HG03460 (cell line): ENCODE measurements around the gene GLOD4.
"Not testable (repeated sequence)": the region's sequence is repeated elsewhere in the genome, so short reads cannot be mapped to it uniquely, and the experiment has no call there.

ENCODE experiments used
- ATAC-seq: cut with Tn5 transposase; IDR thresholded peaks from one replicate; pipeline ENCODE4 v1.9.1; 2021; ENCODE audit not compliant: unreplicated experiment

GLOD4 gene

DNA sequence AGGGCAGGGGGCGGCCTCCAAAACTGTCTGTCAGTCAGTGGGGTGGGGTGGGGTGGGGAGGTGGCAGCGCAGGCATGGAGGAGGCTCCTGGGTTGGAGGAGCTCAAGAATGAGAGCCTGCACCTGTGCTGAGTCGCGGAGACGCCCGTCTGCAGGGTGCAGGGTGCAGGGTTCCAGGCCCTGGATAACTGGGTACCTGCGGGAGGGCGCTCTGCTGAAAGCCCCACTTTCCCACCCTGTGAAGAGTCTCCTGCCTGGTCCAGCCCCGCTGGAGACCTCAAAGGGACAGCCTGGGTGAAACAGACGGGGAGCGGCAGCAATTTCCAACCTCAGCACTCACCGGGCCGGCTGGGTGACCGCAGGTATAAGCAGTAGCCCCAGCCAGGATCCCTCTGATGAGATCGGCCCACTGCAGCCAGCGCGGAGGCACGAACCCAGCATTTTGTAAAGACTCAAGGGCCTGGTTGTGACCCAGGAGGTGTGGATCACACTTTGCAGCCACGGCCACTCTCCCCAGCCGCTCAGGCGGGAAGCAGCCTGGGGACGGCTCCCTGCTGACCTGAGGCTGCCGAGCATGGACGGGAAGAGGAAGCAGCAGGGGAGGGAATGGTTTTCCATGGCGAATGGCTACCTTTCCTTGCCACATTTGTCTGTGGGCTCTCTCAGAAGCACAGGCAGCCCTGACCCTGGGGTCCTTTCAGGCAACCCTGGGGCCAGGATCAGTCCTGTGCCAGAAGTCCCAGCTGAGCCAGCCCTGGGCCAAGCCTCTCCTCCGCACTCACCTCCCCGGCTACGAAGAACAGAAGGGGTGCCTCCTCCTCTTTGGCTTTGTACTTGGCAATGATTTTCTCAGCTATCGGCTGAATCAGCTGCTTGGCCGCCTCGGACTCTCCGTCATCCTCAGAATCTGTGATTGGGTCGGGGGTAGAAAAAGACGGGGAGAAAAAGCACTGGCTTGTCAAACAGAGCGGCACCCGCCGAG, 21.1 kb upstream of the GLOD4 start:
- no peak for ATAC-seq

DNA sequence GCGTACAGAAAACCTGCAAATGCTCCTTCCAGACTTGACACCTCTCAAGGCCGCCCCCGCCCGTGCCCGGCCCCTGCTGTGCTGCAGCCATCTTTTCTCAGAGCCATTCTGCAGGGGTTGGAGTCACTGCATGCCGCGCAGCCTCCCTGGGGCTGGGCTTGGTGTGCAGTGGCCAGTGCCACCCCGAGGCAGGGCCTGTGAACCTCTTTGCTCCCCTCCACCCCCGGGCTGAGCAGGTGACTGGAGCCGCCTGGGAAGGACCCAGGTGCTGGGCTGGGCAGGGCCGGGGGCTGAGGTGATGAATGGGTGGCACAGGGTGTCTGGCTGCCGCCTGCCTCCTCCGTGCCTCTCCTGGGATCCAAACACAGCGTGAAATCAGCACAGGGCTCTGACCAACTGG, 20.4 kb upstream of the GLOD4 start:
- no peak for ATAC-seq

DNA sequence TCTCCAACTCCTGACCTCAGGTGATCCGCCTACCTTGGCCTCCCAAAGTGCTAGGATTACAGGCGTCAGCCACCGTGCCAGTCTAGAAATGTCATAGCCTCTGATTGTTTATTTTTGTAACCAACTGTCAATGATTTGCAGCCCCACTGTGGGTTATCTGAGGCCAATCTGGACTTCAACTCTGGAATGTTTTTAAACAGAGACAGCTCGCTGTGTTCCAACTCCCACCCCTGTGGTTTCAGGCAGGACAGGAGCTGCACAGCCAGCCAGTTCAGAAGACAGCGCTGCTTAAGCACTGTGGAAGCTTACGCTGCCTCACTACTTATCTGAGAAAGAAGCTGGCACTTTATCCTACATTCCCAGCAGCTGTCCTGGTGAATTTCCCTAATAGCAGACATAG, 19.6 kb upstream of the GLOD4 start:
- ATAC-seq, result no peak

GRCh38 chr17:800446-801242, 18.6 kb upstream of the GLOD4 start:
- ATAC-seq, result no peak

- no peak for ATAC-seq
Observed at GRCh38 chr17:799261-799660, 17.2 kb upstream of the GLOD4 start.

- no peak for ATAC-seq
Observed at GRCh38 chr17:798246-798645, 16.2 kb upstream of the GLOD4 start.

GRCh38 chr17:797236-797840, 15.3 kb upstream of the GLOD4 start:
- ATAC-seq, result no peak

DNA sequence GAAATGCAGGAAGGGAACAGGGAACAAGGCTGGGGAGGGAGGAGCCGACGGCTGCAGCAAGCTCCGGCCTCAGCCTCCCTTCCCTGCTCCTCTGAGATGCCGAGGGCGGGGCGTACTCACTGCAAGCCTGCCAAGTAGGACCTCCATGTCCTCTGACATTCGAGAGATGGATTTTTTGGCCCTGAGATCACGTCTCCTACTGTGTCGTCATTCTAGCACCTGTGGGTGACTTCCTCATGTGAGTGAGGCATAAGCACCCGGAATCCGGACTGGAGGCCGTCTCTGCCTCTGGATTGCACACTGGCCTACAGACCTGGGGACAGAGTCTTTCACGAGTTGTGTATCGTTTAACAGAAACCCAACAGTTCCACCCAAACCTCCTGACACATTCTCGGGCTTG, 14.5 kb upstream of the GLOD4 start:
- no peak for ATAC-seq

DNA sequence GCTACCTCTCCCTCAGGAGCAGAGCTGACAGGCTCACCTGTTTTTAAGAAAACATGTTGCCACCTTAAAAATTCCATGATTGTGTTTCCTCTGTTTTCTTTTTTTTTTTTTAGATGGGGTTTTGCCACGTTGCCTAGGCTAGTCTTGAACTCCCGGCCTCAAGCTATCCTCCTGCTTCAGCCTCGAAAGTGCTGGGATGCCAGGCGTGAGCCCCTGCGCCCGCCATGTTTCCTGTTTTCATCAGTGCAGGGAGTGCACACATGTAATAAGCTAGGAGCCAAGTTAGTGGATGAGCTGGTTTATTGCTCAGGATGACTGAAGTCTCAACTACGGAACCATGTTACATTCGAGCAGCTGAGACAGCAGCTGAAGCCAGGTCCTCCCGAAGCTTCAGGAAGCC, 13.6 kb upstream of the GLOD4 start:
- no peak for ATAC-seq

- no peak for ATAC-seq
Observed at GRCh38 chr17:795276-795675, 13.2 kb upstream of the GLOD4 start.

DNA sequence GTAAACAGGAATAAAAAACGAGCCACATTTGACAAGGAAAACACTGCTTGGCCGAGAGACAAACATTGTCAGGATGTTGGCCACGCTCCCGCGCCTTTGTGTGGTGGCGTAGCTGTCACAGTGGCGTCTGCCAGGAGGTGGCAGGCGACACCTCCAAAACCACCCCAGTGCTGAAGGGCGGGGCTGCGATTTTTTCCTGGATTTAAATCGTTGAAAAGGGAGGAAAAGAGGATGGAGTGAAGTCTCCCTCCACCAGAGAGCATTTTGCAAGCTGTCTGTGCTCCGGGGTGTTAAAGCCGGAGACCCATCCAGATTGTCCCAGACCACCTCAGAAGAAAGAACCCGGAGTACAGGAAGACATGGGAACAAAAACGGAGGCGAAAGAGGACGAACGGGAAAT, 12.8 kb upstream of the GLOD4 start:
- ATAC-seq, result no peak

DNA sequence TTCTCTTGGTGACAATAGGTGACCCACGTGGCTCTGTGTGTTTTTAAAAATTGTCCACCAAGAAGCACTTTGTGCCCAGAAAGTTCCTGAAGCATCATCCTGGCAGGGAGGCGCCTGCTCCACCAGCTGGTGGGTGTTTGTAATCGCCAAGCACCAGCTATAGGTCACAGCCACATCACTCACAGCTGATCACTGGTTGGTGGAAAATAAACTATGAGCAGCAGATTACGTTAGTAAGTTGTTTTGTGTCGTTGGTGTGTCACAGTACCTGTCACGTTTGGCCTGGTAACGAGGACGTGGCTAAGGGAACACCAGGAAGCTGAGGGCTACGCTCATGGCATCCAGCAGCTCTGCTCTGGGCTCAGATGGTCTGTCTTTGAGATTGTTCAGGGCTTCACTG, 10.2 kb upstream of the GLOD4 start:
- ATAC-seq, result no peak

- no peak for ATAC-seq
Observed at GRCh38 chr17:791829-792228, 9.7 kb upstream of the GLOD4 start.

- ATAC-seq, result not testable (repeated sequence)
Observed at GRCh38 chr17:790874-791247, 8.8 kb upstream of the GLOD4 start.

GRCh38 chr17:789931-790873, 8.1 kb upstream of the GLOD4 start:
- not testable (repeated sequence) for ATAC-seq

DNA sequence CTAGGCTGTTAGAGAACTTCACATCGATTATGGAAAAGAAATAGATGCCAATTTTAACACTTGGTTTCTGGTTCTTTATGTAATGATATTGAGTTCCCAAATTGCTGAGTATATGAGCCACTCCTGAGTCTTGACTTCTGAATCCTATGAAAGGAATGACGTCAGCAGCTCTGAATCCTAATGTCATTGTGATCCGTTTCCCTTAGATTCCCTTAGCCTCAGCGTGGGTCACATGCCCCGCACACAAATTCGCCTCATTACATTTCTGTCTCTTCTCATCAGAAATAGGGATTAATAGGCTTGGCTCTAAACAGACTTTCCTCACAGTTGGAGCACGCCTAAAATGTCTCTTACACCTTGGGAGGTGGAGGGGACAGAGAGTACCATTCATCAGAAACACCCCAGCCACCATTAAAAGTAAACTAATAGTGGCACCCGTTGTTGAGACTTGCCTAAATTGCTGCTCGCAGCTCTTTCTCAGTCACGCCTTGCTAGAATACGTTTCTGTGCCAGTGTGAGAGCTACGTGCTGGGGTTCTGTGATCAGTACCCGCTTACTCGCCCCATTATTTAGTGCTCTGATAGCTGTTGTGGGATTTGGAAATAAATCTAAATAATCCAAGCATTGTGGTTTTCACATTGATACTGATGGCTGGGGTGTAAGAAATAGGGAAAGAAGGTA, 7.2 kb upstream of the GLOD4 start:
- ATAC-seq, result no peak

DNA sequence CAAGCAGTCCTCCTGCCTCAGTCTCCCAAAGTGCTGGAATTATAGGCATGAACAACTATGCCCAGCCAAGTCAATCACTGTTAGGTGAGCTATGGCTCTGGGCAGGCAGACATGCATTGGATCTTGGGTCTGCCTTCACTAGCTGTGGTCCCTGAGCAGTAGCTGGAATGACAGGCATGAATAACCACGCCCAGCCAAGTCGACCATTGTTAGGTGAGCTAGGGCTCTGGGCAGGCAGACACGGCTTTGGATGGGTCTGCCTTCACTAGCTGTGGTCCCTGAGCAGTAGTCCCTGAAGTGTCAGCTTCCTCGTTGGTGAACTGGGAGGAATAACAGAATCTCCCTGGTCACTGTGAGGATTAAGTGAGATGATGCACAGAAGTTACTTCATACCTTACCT, 6.5 kb upstream of the GLOD4 start:
- ATAC-seq, result no peak

DNA sequence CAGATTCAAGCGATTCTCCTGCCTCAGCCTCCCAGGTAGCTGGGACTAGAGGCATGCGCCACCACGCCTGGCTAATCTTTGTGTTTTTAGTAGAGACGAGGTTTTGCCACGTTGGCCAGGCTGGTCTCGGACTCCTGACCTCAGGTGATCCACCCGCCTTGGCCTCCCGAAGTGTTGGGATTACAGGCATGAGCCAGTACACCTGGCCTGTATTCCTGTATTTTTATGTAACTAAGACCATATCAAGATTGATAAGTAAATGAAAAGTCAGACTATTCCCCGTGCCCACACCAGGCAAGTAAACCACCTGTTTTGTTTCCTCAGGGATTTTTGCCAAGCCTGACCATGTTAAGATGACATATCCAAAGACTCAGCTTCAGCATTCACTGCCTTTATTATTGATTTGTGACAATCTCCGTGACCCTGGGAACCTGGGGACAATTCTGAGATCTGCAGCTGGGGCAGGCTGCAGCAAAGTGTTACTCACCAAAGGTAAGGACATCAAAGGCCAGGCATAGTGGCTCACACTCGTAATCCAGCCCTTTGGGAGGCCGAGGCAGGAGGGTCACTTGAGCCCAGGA, 5.7 kb upstream of the GLOD4 start:
- ATAC-seq, result no peak

GRCh38 chr17:785901-786300, 3.8 kb upstream of the GLOD4 start:
- ATAC-seq, result not testable (repeated sequence)

DNA sequence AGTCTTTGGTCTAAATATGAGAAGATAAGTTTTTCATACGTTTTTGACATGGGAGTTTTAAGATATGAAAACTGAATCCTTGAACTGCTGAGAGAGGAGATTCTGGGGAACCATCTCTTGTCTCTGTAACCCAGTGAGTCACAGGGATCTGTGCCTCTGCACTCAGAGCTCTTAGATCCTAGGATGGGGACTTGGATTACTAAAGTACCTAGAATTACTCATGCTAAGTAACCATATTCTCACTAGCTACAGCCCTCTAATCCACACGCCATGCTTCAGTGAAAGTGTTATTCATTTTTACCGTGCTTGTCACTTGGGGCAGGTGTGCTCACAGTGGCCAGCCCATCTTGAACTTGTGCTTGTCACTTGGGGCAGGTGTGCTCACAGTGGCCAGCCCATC, 2.1 kb upstream of the GLOD4 start:
- no peak for ATAC-seq
